ENCODE measurements around the gene RTP4. TPM values are rescaled to one million over a fixed set of nuclear protein-coding genes. Genes with fewer than 3 reads are reported as not detected.

The RTP4 gene
- polyA plus RNA-seq, 1 experiment: 0.16 TPM

GRCh38 chr3:187382609-187383151 lies 14.5 kb downstream of the RTP4 start:
- TF ChIP-seq CTCF (IDR thresholded peaks at IDR 0.05; ENCODE audit: insufficient read depth, low read depth, low read length): no peak
- H3K4me3 ChIP-seq (ENCODE audit: low read depth, low read length): no peak overlapping the region
- ChIA-PET CTCF (no interaction called here), POLR2A (no interaction called here)
- H3K27me3 ChIP-seq (ENCODE audit: control insufficient read depth, insufficient read depth, low read length): no peaks in the 10 kb centered on the region
- no peaks in the 10 kb centered on the region for H3K36me3 ChIP-seq (ENCODE audit: control insufficient read depth, insufficient read depth, low read length)
- DNase-seq (ENCODE audit: low read depth): no peak

GRCh38 chr3:187383246-187383645 lies 15.1 kb downstream of the RTP4 start:
- DNase-seq (ENCODE audit: low read depth): no peak
- TF ChIP-seq CTCF (IDR thresholded peaks at IDR 0.05; ENCODE audit: insufficient read depth, low read depth, low read length): no peak
- CTCF ChIA-PET: interaction anchor here (1.0 kb wide), 1 partner anchor 63 kb away, joined by 3 read pairs; no protein-coding TSS in a partner anchor
- POLR2A ChIA-PET: no interaction called here
- Histone ChIP-seq H3K27me3 (ENCODE audit: control insufficient read depth, insufficient read depth, low read length) (no peaks in the 10 kb centered on the region), H3K4me3 (ENCODE audit: low read depth, low read length) (no peak overlapping the region), H3K36me3 (ENCODE audit: control insufficient read depth, insufficient read depth, low read length) (no peaks in the 10 kb centered on the region)

GRCh38 chr3:187385296-187385695 lies 17.1 kb downstream of the RTP4 start:
- POLR2A ChIA-PET: no interaction called here
- no peak for TF ChIP-seq CTCF (IDR thresholded peaks at IDR 0.05; ENCODE audit: insufficient read depth, low read depth, low read length)
- DNase-seq (ENCODE audit: low read depth): no peak
- CTCF ChIA-PET: interaction anchor here (0.7 kb wide), 1 partner anchor 17 kb away, joined by 3 read pairs; the partner anchor contains the start of gene RTP4
- Histone ChIP-seq H3K27me3 (ENCODE audit: control insufficient read depth, insufficient read depth, low read length) (no peaks in the 10 kb centered on the region), H3K4me3 (ENCODE audit: low read depth, low read length) (no peak overlapping the region), H3K36me3 (ENCODE audit: control insufficient read depth, insufficient read depth, low read length) (no peaks in the 10 kb centered on the region)

GRCh38 chr3:187396661-187397060 lies 28.5 kb downstream of the RTP4 start:
- ChIA-PET CTCF (interaction anchor here (1.0 kb wide), 1 partner anchor 12 kb away, joined by 4 read pairs; no protein-coding TSS in a partner anchor), POLR2A (no interaction called here)
- Histone ChIP-seq H3K4me3 (ENCODE audit: low read depth, low read length) (no peak overlapping the region), H3K36me3 (ENCODE audit: control insufficient read depth, insufficient read depth, low read length) (no peaks in the 10 kb centered on the region), H3K27me3 (ENCODE audit: control insufficient read depth, insufficient read depth, low read length) (no peaks in the 10 kb centered on the region)
- DNase-seq (ENCODE audit: low read depth): no peak
- no peak for TF ChIP-seq CTCF (IDR thresholded peaks at IDR 0.05; ENCODE audit: insufficient read depth, low read depth, low read length)

GRCh38 chr3:187398955-187399354 lies 30.8 kb downstream of the RTP4 start:
- DNase-seq (ENCODE audit: low read depth): no peak
- Histone ChIP-seq H3K36me3 (ENCODE audit: control insufficient read depth, insufficient read depth, low read length) (no peaks in the 10 kb centered on the region), H3K4me3 (ENCODE audit: low read depth, low read length) (no peak overlapping the region), H3K27me3 (ENCODE audit: control insufficient read depth, insufficient read depth, low read length) (no peaks in the 10 kb centered on the region)
- ChIA-PET CTCF (interaction anchor here (0.5 to 0.6 kb wide), 2 partner anchors 44 to 214 kb away, joined by 3 read pairs; no protein-coding TSS in a partner anchor), POLR2A (no interaction called here)
- no peak for TF ChIP-seq CTCF (IDR thresholded peaks at IDR 0.05; ENCODE audit: insufficient read depth, low read depth, low read length)

Data from BJ (cell line).